Suprapubic skin (tissue), 4 donors: ENCODE measurements around the gene COL5A1. TPM values are rescaled to one million over a fixed set of nuclear protein-coding genes. Genes with fewer than 3 reads are reported as not detected.

Source experiments
- DNase-seq, 2 donors: peaks; one replicate each; pipeline ENCODE4 v3.0.0-alpha.2; 2019; ENCODE audit warnings: low spot score in 2 of 2
- H3K27ac ChIP-seq: fragments of 200-600 bp; sonication (generic); one replicate; pipeline ENCODE4 v1.5.1; 2019
- H3K27me3 ChIP-seq: fragments of 200-600 bp; sonication (generic); one replicate; pipeline ENCODE4 v1.5.1; 2019
- H3K36me3 ChIP-seq: fragments of 200-600 bp; sonication (generic); one replicate; pipeline ENCODE4 v1.5.1; 2019
- H3K4me1 ChIP-seq: fragments of 200-600 bp; sonication (generic); one replicate; pipeline ENCODE4 v1.5.1; 2019
- H3K4me3 ChIP-seq: fragments of 200-600 bp; sonication (generic); one replicate; pipeline ENCODE4 v1.5.1; 2019; ENCODE audit warnings: mild to moderate bottlenecking
- H3K9me3 ChIP-seq: fragments of 200-600 bp; sonication (generic); one replicate; pipeline ENCODE4 v1.5.1; 2019
- EP300 ChIP-seq: sonication (generic); formaldehyde crosslinking; IDR thresholded peaks from one replicate; pipeline ENCODE4 v1.6.1; 2017; ENCODE audit warnings: antibody characterized with exemption
- POLR2A ChIP-seq, 2 donors: fragments of 450-650 bp; IDR thresholded peaks; one replicate each; pipeline ENCODE4 v1.6.1; 2017; ENCODE audit warnings: antibody characterized with exemption in 2 of 2, mild to moderate bottlenecking in 2 of 2, moderate library complexity in 2 of 2
- POLR2AphosphoS5 ChIP-seq, 3 donors: sonication (generic); formaldehyde crosslinking; IDR thresholded peaks; one replicate each; pipeline ENCODE4 v1.6.1; 2017; ENCODE audit warnings: antibody characterized with exemption in 3 of 3
- WGBS: methylation state at CpG from one replicate; pipeline ENCODE4 v1.1.5; 2018; 5-methylcytosine and 5-hydroxymethylcytosine counted together
- total RNA-seq, 4 donors: library from RNA; depleted of rRNA; stranded (reverse); fragments of >200 nt; gene quantifications; one replicate each; pipeline ENCODE4 v1.1.0, GENCODE V29; 2016
- TF ChIP-seq, protein P1 (sequence below), 2 donors: fragments of 200-600 bp in 1 of 2; fragments of 450-650 bp in 1 of 2; sonication (generic) in 1 of 2; IDR thresholded peaks; one replicate each; pipeline ENCODE4 v1.5.1; 2016 to 2019; ENCODE audit warnings: antibody characterized with exemption in 2 of 2, mild to moderate bottlenecking in 1 of 2, moderate library complexity in 1 of 2

The COL5A1 gene
- total RNA-seq, 4 donors from 2014 or later = 8.6 to 16.5 (median 15.4) TPM

- H3K36me3 ChIP-seq = peaks cover 64% of the 10 kb centered on the region
- 100% methylated on average over 3 of the region's 14 CpGs for WGBS
- no peak overlapping the region for H3K4me3 ChIP-seq
Observed at GRCh38 chr9:134822541-134822940, 180.9 kb downstream of the COL5A1 start.

GRCh38 chr9:134823623-134824022, 182.0 kb downstream of the COL5A1 start:
- Histone ChIP-seq H3K4me1 (no peaks in the 10 kb centered on the region), H3K27ac (no peak overlapping the region), H3K9me3 (no peaks in the 10 kb centered on the region), H3K27me3 (no peaks in the 10 kb centered on the region), H3K36me3 (peaks cover 62% of the 10 kb centered on the region), H3K4me3 (no peak overlapping the region)
- TF ChIP-seq POLR2AphosphoS5 (IDR thresholded peaks at IDR 0.05) = no peak
- TF ChIP-seq, protein P1, sequence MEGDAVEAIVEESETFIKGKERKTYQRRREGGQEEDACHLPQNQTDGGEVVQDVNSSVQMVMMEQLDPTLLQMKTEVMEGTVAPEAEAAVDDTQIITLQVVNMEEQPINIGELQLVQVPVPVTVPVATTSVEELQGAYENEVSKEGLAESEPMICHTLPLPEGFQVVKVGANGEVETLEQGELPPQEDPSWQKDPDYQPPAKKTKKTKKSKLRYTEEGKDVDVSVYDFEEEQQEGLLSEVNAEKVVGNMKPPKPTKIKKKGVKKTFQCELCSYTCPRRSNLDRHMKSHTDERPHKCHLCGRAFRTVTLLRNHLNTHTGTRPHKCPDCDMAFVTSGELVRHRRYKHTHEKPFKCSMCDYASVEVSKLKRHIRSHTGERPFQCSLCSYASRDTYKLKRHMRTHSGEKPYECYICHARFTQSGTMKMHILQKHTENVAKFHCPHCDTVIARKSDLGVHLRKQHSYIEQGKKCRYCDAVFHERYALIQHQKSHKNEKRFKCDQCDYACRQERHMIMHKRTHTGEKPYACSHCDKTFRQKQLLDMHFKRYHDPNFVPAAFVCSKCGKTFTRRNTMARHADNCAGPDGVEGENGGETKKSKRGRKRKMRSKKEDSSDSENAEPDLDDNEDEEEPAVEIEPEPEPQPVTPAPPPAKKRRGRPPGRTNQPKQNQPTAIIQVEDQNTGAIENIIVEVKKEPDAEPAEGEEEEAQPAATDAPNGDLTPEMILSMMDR (IDR thresholded peaks at IDR 0.05) = no peak
- TF ChIP-seq POLR2A (IDR thresholded peaks at IDR 0.05) = no peak
- TF ChIP-seq EP300 = no peak
- 90% methylated on average over 7 of the region's 7 CpGs for WGBS
- no peak for DNase-seq

More at GRCh38 chr9:134822541-134822940, 180.9 kb downstream of the COL5A1 start:
- H3K27me3 ChIP-seq = no peaks in the 10 kb centered on the region
- no peaks in the 10 kb centered on the region for H3K4me1 ChIP-seq
- H3K27ac ChIP-seq = no peak overlapping the region
- H3K9me3 ChIP-seq = no peaks in the 10 kb centered on the region
- no peak for DNase-seq
- TF ChIP-seq POLR2A (IDR thresholded peaks at IDR 0.05) = no peak
- no peak for TF ChIP-seq POLR2AphosphoS5 (IDR thresholded peaks at IDR 0.05)
- TF ChIP-seq, protein P1 (IDR thresholded peaks at IDR 0.05) = no peak
- TF ChIP-seq EP300 = no peak

- TF ChIP-seq, protein P1 (IDR thresholded peaks at IDR 0.05) = no peak
- no peak for TF ChIP-seq POLR2AphosphoS5 (IDR thresholded peaks at IDR 0.05)
- no peak for TF ChIP-seq EP300
- no peak for TF ChIP-seq POLR2A (IDR thresholded peaks at IDR 0.05)
- Histone ChIP-seq H3K36me3 (peaks cover 60% of the 10 kb centered on the region), H3K4me1 (no peaks in the 10 kb centered on the region), H3K4me3 (no peak overlapping the region), H3K27ac (no peak overlapping the region), H3K27me3 (no peaks in the 10 kb centered on the region), H3K9me3 (no peaks in the 10 kb centered on the region)
- 87% methylated on average over 19 of the region's 23 CpGs for WGBS
- DNase-seq = no peak
Observed at GRCh38 chr9:134824583-134824982, 183.0 kb downstream of the COL5A1 start.

- no peak for DNase-seq
- Histone ChIP-seq H3K4me1 (no peaks in the 10 kb centered on the region), H3K27ac (no peak overlapping the region), H3K9me3 (no peaks in the 10 kb centered on the region), H3K36me3 (peaks cover 61% of the 10 kb centered on the region), H3K4me3 (no peak overlapping the region), H3K27me3 (no peaks in the 10 kb centered on the region)
- 74% methylated on average over 7 of the region's 10 CpGs for WGBS
- TF ChIP-seq EP300 (no peak), POLR2A (IDR thresholded peaks at IDR 0.05) (no peak), POLR2AphosphoS5 (IDR thresholded peaks at IDR 0.05) (no peak)
- TF ChIP-seq, protein P1 (IDR thresholded peaks at IDR 0.05) = no peak
Observed at GRCh38 chr9:134825025-134825424, 183.4 kb downstream of the COL5A1 start.

- H3K27ac ChIP-seq = no peak overlapping the region
- no peak for DNase-seq
- no peaks in the 10 kb centered on the region for H3K9me3 ChIP-seq
- peaks cover 62% of the 10 kb centered on the region for H3K36me3 ChIP-seq
- TF ChIP-seq EP300 (no peak), POLR2A (IDR thresholded peaks at IDR 0.05) (no peak), POLR2AphosphoS5 (IDR thresholded peaks at IDR 0.05) (no peak)
- TF ChIP-seq, protein P1 (IDR thresholded peaks at IDR 0.05) = no peak
- no peak overlapping the region for H3K4me3 ChIP-seq
- no peaks in the 10 kb centered on the region for H3K4me1 ChIP-seq
- 81% methylated on average over 15 of the region's 21 CpGs for WGBS
- H3K27me3 ChIP-seq = no peaks in the 10 kb centered on the region
Observed at GRCh38 chr9:134826336-134827285, 185.0 kb downstream of the COL5A1 start.
